Skin epidermis (tissue), 12 donors: ENCODE measurements around the gene RDH5.

Experiments used
- H3K27ac ChIP-seq, 21 experiments: fragments of 200-600 bp; sonication (generic) in 11 of 21; one replicate each; pipeline ENCODE4 v1.5.0; 2020; ENCODE audit warnings: mild to moderate bottlenecking in 3 of 21, inconsistent platforms in 2 of 21, moderate library complexity in 2 of 21
- H3K4me3 ChIP-seq, 7 experiments: fragments of 200-600 bp; sonication (generic) in 2 of 7; one replicate each; pipeline ENCODE4 v1.5.0; 2020; ENCODE audit warnings: inconsistent platforms in 2 of 7, mild to moderate bottlenecking in 2 of 7, moderate library complexity in 1 of 7

RDH5 gene

DNA sequence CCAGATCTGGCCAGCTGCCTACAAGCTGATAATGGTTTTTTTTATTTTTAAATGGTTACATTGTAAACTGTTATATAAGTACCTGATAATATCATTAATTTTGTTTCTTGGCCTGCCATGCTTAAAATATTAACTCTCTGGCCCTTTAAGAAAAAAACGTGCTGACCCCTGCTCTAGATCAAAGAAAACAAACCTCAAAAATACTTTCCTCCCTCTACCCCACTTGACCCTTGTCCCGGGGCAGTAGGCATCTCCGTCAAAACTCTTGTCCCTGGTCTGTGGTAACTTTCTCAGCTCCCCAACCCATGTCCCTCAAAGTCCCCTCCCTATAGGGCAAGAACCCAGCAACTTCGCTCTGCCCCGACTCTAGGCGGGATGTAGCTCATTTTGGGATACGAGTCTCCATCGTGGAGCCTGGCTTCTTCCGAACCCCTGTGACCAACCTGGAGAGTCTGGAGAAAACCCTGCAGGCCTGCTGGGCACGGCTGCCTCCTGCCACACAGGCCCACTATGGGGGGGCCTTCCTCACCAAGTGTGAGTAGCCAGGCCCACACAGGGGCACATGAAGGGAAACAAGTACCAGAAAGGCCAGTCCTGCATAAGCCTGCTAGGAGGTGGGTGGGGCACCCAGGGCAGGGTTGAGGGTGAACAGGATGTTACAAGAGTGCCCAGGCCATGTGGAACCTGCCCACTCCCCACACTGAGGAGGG, 3.5 kb downstream of the RDH5 start:
- Histone ChIP-seq H3K4me3 (no peak overlapping the region), H3K27ac (peak overlapping the region in 2 of 21 experiments; percentile 11 to 27)

DNA sequence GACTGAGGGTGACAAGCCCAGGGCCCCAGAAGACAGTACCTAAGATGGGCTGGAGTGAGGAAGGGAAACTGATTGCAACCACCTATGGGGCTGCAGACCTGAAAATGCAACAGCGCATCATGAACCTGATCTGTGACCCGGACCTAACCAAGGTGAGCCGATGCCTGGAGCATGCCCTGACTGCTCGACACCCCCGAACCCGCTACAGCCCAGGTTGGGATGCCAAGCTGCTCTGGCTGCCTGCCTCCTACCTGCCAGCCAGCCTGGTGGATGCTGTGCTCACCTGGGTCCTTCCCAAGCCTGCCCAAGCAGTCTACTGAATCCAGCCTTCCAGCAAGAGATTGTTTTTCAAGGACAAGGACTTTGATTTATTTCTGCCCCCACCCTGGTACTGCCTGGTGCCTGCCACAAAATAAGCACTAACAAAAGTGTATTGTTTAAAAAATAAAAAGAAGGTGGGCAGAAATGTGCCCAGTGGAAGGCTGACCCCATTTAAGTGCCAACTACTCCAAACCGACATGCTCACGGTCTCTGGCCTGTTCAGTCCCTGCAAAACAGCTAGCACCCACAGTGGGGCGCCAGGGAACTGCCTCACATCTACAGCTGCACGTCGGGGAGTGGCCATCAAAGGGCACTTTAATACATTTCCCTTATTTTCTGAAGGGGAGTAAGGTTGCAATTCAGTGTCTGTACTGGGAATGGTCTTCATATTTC, 4.2 kb downstream of the RDH5 start:
- peak overlapping the region in 2 of 21 experiments; percentile 11 to 29 for H3K27ac ChIP-seq
- H3K4me3 ChIP-seq: no peak overlapping the region

DNA sequence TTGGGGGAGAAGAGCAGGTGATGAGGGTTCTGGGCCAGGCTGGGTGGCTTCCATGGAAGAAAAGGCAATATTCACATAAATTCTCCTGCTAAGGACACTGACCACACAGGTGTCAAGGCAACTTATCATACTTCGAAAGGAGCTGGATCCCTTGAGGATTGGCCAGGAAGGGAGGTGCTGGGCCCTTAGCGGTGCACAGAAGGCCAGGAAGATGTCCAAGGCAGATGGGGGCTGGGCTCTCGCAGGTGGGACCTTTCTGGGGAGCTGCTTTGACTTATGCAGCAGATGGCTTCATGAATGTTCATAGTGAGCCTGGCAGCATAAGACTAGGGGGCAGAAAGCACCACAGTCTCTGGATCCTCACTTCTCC, 4.7 kb downstream of the RDH5 start:
- Histone ChIP-seq H3K4me3 (no peak overlapping the region), H3K27ac (peak overlapping the region in 1 of 21 experiments; percentile 29)

DNA sequence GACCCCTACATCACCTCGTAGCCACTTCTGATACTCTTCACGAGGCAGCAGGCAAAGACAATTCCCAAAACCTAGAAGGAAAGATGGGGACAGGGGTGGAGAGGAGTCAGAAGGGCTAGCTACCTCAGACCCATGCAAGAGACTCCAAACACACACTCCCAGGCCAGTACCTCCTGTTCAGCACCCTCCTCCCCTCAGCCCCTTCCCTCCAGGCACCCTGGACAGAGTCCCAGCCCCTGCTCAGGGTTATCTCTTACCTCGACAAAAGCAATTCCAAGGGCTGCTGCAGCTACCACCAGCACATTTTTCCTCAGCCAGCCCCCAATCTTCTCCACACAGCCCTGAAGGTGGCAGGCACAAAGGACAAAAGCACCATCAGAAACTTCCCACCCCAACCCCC, 5.4 kb downstream of the RDH5 start:
- H3K4me3 ChIP-seq: no peak overlapping the region
- H3K27ac ChIP-seq: peak overlapping the region in 1 of 21 experiments; percentile 12

DNA sequence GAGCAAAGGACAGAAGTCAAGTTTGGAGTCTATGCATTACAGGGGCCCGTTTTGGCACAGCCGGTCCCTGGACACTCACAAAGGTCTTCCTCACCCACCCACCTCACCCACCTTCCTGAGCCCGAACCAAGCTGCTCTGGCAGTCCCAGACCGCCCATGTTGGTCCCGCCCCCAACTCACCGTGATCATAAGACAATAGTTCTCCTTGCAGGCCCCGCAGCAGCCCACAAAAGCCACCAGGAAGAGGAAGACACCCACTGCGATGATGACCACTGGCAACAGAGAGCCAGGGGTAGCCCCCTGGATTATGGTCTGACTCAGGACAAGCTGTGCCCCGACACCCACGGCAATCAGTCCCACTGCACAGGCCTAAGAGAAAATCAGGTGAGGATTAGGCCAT, 6.8 kb downstream of the RDH5 start:
- Histone ChIP-seq H3K27ac (peak overlapping the region in 19 of 21 experiments; percentile 14 to 100 (median 98)), H3K4me3 (peak overlapping the region; percentile 68 to 92 (median 78))

DNA sequence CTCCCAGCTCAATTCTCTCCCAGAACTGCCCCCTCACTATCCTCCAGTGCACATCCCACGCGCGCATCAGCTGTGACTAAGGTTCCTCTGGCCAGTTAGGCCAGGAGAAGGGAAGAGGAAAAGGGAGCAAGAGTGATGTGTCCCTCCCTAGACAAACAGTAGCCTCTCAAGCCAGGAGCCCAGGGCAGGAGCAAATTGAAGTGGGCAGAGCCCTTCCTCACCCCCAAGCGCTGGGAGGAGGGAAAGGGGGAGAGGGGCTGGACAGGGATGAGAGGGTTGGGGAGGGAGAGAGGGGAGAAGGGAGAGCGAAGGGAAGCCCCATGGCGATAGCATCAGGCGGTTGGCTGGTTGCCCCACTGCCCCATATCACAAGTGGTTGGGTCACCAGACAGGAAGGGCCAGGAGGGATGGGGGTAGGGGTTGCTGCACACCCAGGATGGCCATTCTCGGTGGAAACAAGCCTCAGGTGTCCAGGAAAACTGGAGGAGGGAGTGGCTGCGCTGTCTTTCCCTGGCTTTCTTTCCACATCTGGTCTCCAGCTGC, 7.5 kb downstream of the RDH5 start:
- peak overlapping the region; percentile 87 to 100 (median 98) for H3K27ac ChIP-seq
- H3K4me3 ChIP-seq: peak overlapping the region; percentile 68 to 92 (median 78)

DNA sequence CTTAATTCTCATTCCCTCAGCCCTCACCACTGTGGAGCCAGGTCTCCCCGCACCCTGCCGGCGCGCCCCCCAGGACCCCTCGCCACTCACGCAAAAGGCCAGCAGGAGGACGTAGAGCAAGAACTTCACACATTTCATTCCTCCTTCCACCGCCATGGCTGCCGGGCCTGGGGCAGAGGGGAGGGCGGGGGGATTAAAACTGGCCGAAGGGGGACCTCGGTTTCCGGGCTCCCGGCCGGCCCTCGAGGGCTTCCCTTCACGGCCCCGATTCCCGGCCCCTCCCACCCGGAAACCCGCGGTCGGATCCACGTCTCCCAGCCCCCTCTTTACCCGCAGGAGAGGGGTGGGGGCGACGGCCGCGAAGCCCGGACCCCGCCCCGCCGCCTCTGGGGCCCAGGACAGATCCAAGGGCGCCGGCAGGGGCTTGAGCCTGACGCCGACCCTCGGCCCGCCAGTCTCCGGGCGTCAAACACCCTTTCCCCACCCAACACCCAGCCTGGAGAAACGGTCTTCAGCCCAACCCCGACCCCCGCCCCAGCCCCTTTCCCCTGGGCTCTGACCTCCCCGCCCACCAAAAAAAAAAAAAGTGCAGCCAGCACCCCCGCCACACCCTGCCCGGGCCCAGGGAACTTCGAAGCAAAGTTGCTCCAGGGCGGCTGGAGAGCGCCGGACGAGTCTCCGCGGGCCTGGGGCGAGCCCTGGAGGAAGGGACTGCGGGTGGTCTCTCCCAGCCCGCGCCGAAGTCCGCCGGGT, 8.2 kb downstream of the RDH5 start:
- peak overlapping the region; percentile 68 to 92 (median 78) for H3K4me3 ChIP-seq
- peak overlapping the region; percentile 87 to 100 (median 98) for H3K27ac ChIP-seq

DNA sequence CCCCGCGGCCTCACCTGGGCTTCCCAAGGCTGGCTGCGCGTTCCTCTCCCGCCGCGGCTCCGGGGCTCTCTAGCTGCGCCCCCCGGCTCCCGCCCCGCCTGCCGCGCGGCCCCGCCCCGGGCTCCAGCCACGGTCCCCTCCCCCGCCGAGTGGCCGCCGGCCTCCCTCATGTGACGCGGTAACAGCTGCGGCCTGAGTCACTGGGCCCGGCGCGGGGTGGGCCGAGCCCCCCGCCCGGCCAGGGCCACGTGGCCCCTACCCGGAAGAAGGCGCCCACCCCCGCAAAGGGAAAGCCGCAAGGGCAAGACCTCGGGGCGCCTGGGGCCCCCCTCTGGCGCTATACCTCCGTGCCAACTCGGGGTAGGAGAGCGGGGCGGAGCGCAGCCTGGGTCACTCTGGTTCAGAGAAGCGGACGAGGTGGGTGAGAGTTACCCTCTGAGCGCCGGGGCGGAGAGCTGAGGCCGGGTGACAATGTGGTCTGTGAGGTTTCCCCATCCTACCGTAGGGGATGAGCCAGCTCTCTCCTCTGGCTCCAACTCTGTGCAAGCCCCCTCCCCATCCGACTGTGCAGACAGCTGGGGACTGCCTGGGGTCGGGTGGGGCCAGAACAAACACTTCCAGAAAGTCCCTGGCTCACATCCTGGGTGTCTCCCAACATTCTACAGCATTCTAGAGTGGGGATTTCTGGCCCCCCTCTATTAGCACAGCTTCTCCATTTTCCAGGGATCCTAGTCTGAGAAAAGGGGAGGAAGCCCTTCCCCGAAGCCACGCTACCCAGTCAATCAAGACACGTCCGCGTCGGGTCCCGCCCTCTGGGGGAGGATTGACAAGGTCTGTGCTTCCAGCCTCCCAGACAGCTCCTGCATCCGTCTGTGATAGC, 9.0 kb downstream of the RDH5 start, which contains the start of gene CD63:
Gene CD63, minus strand, starts transcription at position 71 of the 880 bp plus-strand sequence. CDS start 668 bp downstream, outside the sequence.
- H3K4me3 ChIP-seq: peak within 1 kb of the TSS; percentile 68 to 92 (median 78)
- peak within 1 kb of the TSS; percentile 87 to 100 (median 98) for H3K27ac ChIP-seq

DNA sequence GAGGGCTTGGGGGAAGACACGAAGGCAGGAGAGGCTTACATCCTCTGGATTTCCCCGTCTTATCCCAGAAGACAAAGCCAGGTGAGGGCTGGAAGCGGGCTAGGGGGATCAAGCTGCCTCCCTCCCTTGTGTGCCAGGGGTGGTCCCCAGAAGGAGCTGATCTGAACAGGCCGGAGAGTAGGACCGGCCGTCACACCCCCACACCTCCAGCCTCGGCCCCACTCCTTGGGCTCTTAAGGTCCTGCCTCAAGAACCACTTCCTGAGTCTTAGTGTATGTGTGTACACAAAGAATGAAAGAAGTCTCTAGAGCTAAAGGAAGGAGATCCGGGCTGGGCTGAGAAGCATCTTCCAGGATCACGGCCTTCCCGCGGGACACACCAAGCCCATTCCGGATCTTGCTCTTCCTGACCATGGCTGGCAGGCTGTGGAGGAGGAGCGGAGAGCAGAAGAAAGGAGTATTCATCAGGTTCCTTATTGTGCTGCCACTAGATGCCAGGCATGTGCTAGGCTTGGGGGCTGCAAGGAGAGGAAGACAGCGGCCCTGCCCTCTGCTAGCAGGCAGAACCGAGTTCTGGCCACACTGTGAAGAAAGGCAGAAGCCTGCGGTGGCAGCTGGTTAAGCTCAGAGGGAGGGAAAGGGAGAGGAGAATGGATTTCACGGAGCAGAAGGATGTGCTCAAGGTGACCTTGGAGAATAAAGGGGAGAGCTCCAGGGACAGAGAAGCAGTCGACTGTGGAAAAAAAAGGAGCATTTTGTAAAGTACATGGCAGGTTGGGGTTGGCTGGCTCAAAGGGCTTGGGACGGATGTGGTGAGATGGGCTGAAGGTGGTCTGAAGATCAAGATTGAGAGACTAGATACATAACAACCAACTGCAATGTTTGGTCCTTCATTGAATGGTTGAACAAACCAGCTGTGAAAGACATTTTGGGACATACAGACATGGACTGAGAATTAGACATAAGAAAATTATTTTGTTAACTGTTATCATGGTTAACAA, 9.9 kb downstream of the RDH5 start:
- H3K27ac ChIP-seq: peak overlapping the region; percentile 87 to 100 (median 98)
- peak overlapping the region; percentile 68 to 92 (median 78) for H3K4me3 ChIP-seq

DNA sequence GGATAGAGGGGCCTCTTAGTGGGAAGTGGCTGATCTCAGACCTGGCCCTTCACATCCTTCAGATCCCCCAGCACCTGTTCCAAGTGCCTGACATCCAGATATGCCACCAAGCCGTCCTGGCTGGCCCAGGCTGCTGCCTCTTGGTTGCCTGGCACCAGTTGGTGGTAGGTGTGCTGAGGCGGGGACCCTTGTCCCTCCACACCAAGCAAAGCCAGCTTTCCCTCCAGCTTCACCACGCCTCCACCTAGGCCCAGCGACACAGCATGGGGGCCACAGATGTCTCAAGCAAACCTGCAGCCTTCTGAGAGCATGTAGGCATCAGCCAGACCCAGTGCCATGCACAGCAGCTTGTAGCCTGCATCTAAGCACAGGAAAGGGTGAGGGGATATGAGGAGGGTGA, 12.1 kb downstream of the RDH5 start:
- H3K27ac ChIP-seq: peak overlapping the region in 1 of 21 experiments; percentile 13

DNA sequence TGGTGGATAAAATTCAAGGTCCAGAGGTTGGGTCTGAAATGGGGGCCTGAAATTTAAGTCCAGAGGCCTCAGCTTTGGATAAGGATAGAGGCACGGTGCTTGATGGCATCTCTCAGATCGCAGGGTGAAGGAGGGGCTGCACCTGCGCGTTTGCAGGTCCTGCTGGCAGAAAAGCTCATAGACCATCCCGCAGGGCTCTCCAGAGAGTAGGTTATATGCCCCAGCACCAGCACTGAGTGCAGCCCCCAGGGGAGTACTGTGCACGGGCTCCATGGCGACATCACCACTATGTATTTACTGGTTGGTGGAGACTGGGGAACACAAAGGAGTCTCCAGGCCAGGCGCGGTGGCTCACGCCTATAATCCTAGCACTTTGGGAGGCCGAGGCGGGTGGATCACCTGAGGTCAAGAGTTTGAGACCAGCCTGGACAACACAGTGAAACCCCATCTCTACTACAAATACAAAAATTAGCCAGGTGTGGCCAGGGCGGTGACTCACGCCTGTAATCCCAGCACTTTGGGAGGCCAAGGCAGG, 12.9 kb downstream of the RDH5 start:
- Histone ChIP-seq H3K27ac (no peak overlapping the region), H3K4me3 (no peak overlapping the region)

More for the DNA sequence above, 12.1 kb downstream of the RDH5 start:
- no peak overlapping the region for H3K4me3 ChIP-seq

DNA sequence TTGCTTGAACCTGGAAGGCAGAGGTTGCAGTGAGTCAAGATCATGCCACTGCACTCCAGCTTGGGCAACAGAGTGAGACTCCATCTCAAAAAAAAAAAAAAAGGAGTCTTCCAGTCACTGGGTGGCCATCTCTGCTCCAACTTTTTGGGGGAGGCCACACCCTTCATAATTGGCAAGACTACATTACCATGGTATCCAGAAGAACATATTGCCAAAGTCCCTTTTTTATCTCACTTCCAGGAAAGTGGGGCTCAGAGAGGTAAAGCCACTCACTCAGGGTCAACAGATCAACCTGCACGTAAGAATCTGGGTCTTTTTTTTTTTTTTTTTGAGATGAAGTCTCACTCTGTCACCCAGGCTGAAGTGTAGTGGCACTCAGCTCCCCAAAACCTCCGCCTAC, 13.7 kb downstream of the RDH5 start:
- no peak overlapping the region for H3K4me3 ChIP-seq

DNA sequence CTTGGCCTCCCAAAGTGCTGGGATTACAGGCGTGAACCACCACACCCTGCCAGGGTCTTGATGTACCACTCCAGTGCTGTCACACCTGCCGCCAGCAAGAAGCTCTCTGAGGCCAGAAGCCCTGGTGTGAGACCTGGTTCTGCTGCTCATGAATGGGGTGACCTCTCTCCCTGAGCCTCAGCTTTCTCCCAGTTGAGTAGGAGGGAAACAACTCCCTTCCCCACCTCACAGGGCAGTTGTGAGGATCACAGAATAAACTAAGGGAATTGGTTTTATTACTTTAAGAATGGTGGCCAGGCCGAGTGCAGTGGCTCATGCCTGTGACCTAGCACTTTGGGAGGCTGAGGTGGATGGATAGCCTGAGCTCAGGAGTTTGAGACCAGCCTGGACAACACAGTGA, 14.4 kb downstream of the RDH5 start:
- Histone ChIP-seq H3K27ac (no peak overlapping the region), H3K4me3 (no peak overlapping the region)

More for the DNA sequence above, 13.7 kb downstream of the RDH5 start:
- H3K27ac ChIP-seq: no peak overlapping the region

DNA sequence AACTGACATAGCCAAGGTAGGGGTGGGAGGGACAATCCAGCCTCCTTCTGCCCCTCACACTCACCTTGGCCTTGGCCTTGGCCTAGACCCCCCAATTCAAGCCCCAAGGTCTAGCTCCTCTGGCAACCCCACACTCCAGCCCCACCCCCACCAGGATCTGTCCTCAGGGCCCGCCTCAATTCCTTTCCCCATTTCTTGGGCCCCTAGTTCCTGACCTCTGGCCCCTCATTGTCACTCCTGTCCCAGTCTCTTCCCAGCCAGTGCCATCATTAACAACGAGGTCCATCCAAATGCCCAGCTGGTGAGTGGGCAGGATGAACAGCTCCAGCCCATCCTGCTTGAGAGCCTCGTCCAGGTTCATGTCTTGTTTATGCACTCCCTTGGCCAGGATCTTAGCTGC, 15.9 kb downstream of the RDH5 start:
- H3K27ac ChIP-seq: no peak overlapping the region
- no peak overlapping the region for H3K4me3 ChIP-seq

DNA sequence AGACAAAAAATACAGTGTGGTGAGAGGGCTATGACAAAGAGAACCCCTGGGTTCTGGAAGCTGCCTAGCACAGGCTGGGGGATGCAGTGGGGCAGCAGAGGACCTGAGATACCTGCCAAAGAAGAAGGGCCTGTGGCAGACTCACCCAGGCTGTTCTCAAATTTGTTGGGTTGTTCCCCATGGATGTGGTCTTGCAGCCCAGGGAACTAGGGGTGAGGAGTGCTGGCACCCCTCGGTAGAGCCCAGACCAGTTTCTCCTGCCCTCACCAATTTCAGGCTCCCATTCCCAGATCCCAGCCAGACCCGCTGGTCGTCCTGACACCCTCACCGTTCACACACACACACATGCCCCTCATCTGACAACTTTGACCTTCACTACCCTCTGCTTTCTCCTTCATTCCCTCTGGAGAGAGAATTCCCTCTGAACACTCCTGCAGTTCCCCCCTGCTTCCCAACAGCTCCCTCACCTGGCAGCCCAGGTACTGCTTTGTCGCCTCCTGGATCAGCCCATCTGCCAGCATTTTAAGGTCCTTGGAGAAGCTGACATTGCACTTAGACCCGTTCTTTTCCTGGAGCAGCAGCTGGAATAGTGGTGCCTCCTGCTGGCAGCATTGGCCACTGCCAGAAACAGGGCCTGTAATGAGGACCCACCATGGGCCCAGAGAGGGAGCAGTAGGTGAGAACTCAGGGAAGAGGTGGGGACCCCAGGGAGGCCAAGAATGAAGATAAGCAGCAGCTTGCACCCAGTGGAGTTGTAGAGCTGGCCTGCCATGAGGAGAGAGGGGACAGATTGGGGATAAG, 16.8 kb downstream of the RDH5 start:
- Histone ChIP-seq H3K27ac (peak overlapping the region in 11 of 21 experiments; percentile 35 to 90 (median 80)), H3K4me3 (no peak overlapping the region)

DNA sequence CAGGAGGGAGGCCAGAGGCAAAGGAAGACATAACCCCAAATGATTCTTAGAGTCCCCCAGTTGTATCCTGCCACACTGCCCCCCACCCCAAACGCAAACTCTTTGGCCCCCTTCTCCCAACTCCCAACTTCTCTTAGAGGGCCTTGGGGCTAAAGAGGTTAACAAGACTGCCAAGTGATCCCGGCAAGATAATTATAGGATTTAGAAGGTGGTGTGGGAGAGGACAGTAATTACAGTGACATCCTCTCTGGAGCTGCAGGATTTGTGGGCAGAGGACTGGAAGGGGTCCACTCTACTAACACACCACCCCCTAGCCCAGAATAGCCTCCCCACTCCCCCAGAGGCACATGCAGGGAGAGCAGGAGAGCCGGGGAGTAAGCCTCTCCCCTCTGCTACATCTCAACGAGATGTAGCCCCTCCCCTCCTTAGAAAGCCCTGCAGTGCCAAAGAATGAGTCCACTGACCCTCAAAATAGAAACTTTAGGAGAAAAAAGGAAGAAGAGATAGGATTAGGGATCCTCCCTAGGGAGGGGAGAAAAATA, 17.5 kb downstream of the RDH5 start:
- peak overlapping the region in 20 of 21 experiments; percentile 24 to 90 (median 74) for H3K27ac ChIP-seq
- H3K4me3 ChIP-seq: peak overlapping the region in 2 of 7 experiments; percentile 55 to 57
